HepG2 (cell line): ENCODE data around the gene GRIN2D. TPM values are rescaled to one million over a fixed set of nuclear protein-coding genes. Genes with fewer than 3 reads are reported as not detected.

Source experiments
- HNF4A ChIP-seq: sonication (generic); formaldehyde crosslinking; IDR thresholded peaks from 2 replicates; pipeline ENCODE4 v1.4.0; 2020; ENCODE audit warnings: missing genetic modification reagents
- KLF11 ChIP-seq: IDR thresholded peaks from 2 replicates; pipeline ENCODE4 v1.6.1; 2016; ENCODE audit warnings: missing compliant biosample characterization
- NPAS2 ChIP-seq: sonication (generic); formaldehyde crosslinking; IDR thresholded peaks from 2 replicates; pipeline ENCODE4 v1.8.0; 2022; ENCODE audit warnings: mild to moderate bottlenecking, missing genetic modification reagents, borderline replicate concordance
- ZBTB20 ChIP-seq: sonication (generic); formaldehyde crosslinking; IDR thresholded peaks from 2 replicates; pipeline ENCODE4 v1.8.1; 2023; ENCODE audit warnings: missing genetic modification reagents, low read depth, mild to moderate bottlenecking, borderline replicate concordance
- ZBTB42 ChIP-seq: sonication (generic); formaldehyde crosslinking; IDR thresholded peaks from 2 replicates; pipeline ENCODE4 v1.5.0; 2020; ENCODE audit warnings: mild to moderate bottlenecking, missing genetic modification reagents
- ZMYM2 ChIP-seq: sonication (generic); formaldehyde crosslinking; IDR thresholded peaks from 2 replicates; pipeline ENCODE4 v1.8.0; 2022; ENCODE audit warnings: mild to moderate bottlenecking, missing genetic modification reagents
- ZMYM4 ChIP-seq: sonication (generic); formaldehyde crosslinking; IDR thresholded peaks from 2 replicates; pipeline ENCODE4 v1.8.1; 2023; ENCODE audit warnings: mild to moderate bottlenecking, missing genetic modification reagents
- ZNF329 ChIP-seq: sonication (generic); formaldehyde crosslinking; IDR thresholded peaks from 2 replicates; pipeline ENCODE4 v1.9.0; 2021; ENCODE audit warnings: low read depth, mild to moderate bottlenecking, missing genetic modification reagents
- ZNF510 ChIP-seq: sonication (generic); formaldehyde crosslinking; IDR thresholded peaks from 2 replicates; pipeline ENCODE4 v1.4.0; 2020; ENCODE audit warnings: low read depth, mild to moderate bottlenecking, missing genetic modification reagents
- ZNF549 ChIP-seq: sonication (generic); formaldehyde crosslinking; IDR thresholded peaks from 2 replicates; pipeline ENCODE4 v1.5.0; 2020; ENCODE audit warnings: missing genetic modification reagents
- polyA plus RNA-seq, 8 experiments: library from polyadenylated mRNA; depleted of rRNA in 3 of 8; stranded (reverse) in 7 of 8; unstranded in 1 of 8; fragments of >200 nt; fragmentation: Illumina TruSeq in 4 of 8; extraction: Trizol in 4 of 8; gene quantifications; 2 replicates each; pipeline versions ENCODE4 v1.2.1 to v1.2.3, GENCODE V29; 2011 to 2016; ENCODE audit warnings: low read depth in 4 of 8, missing spikeins in 1 of 8, mixed read lengths in 1 of 8; ENCODE audit not compliant: insufficient read depth in 1 of 8
- total RNA-seq, 5 experiments: library from RNA; depleted of rRNA; stranded (reverse); fragments of >200 nt; fragmentation: Illumina TruSeq; extraction: Trizol; gene quantifications; 2 replicates each; pipeline ENCODE4 v1.2.3, GENCODE V29; 2016; ENCODE audit warnings: low read depth in 1 of 5
- TF ChIP-seq, protein P1 (sequence below): sonication (generic); formaldehyde crosslinking; IDR thresholded peaks from 2 replicates; pipeline ENCODE4 v1.5.1; 2020; ENCODE audit warnings: missing genetic modification reagents, mild to moderate bottlenecking, borderline replicate concordance
- TF ChIP-seq, protein P2 (sequence below): sonication (generic); formaldehyde crosslinking; IDR thresholded peaks from 2 replicates; pipeline ENCODE4 v1.4.0; 2020; ENCODE audit warnings: low read depth, missing genetic modification reagents
- TF ChIP-seq, protein P3 (sequence below): sonication (generic); formaldehyde crosslinking; IDR thresholded peaks from 2 replicates; pipeline ENCODE4 v1.4.0; 2020; ENCODE audit warnings: mild to moderate bottlenecking, missing genetic modification reagents
- TF ChIP-seq, protein P4 (sequence below): sonication (generic); formaldehyde crosslinking; IDR thresholded peaks from 2 replicates; pipeline ENCODE4 v1.9.0; 2021; ENCODE audit warnings: mild to moderate bottlenecking, missing genetic modification reagents

GRIN2D gene
- total and polyA plus RNA-seq, 2 of the 13 experiments (the other 11 are each of a cell fraction or from before 2014, with no cell fraction given) = 0.02 to 0.13 TPM

DNA sequence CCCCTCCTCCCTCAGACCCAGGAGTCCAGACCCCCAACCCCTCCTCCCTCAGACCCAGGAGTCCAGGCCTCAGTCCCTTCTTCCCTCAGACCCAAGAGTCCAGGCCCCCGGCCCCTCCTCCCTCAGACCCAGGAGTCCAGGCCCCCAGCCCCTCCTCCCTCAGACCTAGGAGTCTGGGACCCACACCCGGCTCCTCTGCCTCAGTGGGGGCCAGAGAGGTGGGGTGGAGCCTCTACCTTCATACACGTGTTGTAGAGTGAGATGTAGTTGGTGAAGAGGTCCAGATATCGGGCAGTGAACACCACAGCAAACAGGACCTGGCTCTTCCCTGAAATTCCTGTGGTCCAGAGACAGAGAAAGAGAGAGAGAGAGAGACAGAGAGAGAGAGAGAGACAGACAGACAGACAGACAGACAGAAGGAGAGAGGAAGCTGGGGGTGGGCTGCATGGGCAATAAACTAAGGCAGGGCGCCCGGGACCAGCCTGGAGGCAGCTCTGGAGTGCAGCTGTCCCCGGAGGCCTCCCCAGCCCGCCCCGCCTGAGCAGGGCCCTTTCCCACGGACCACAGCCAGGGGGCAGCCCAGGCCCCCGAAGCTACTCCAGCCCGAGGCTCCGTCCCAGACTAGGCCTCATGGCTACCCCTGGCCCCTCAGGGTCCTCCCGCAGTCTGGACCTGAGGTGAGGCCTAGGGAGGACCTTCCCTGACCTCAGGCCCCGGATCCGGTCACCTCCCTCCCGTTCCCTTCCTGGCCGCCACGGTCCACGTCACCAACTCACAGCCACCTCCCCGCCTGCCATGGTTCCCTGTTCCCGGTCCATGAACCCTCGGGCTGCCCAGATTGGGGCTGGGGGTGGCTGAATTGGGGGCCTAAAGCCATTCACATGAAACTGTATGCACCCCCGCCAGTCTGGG, 3.0 kb upstream of the GRIN2D start (continued):
- TF ChIP-seq, protein P1, sequence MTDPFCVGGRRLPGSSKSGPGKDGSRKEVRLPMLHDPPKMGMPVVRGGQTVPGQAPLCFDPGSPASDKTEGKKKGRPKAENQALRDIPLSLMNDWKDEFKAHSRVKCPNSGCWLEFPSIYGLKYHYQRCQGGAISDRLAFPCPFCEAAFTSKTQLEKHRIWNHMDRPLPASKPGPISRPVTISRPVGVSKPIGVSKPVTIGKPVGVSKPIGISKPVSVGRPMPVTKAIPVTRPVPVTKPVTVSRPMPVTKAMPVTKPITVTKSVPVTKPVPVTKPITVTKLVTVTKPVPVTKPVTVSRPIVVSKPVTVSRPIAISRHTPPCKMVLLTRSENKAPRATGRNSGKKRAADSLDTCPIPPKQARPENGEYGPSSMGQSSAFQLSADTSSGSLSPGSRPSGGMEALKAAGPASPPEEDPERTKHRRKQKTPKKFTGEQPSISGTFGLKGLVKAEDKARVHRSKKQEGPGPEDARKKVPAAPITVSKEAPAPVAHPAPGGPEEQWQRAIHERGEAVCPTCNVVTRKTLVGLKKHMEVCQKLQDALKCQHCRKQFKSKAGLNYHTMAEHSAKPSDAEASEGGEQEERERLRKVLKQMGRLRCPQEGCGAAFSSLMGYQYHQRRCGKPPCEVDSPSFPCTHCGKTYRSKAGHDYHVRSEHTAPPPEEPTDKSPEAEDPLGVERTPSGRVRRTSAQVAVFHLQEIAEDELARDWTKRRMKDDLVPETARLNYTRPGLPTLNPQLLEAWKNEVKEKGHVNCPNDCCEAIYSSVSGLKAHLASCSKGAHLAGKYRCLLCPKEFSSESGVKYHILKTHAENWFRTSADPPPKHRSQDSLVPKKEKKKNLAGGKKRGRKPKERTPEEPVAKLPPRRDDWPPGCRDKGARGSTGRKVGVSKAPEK = no peak; the same call in 1 of the 2 replicates
- TF ChIP-seq HNF4A (CRISPR knock-in tag) = peak; percentile 33; the same call in 1 of the 2 replicates
- TF ChIP-seq ZMYM2 (CRISPR knock-in tag) = peak; percentile 16; the same call in 1 of the 2 replicates
- TF ChIP-seq, protein P2, sequence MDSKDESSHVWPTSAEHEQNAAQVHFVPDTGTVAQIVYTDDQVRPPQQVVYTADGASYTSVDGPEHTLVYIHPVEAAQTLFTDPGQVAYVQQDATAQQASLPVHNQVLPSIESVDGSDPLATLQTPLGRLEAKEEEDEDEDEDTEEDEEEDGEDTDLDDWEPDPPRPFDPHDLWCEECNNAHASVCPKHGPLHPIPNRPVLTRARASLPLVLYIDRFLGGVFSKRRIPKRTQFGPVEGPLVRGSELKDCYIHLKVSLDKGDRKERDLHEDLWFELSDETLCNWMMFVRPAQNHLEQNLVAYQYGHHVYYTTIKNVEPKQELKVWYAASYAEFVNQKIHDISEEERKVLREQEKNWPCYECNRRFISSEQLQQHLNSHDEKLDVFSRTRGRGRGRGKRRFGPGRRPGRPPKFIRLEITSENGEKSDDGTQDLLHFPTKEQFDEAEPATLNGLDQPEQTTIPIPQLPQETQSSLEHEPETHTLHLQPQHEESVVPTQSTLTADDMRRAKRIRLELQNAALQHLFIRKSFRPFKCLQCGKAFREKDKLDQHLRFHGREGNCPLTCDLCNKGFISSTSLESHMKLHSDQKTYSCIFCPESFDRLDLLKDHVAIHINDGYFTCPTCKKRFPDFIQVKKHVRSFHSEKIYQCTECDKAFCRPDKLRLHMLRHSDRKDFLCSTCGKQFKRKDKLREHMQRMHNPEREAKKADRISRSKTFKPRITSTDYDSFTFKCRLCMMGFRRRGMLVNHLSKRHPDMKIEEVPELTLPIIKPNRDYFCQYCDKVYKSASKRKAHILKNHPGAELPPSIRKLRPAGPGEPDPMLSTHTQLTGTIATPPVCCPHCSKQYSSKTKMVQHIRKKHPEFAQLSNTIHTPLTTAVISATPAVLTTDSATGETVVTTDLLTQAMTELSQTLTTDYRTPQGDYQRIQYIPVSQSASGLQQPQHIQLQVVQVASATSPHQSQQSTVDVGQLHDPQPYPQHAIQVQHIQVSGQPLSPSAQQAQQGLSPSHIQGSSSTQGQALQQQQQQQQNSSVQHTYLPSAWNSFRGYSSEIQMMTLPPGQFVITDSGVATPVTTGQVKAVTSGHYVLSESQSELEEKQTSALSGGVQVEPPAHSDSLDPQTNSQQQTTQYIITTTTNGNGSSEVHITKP (CRISPR knock-in tag) = no peak
- TF ChIP-seq, protein P3, sequence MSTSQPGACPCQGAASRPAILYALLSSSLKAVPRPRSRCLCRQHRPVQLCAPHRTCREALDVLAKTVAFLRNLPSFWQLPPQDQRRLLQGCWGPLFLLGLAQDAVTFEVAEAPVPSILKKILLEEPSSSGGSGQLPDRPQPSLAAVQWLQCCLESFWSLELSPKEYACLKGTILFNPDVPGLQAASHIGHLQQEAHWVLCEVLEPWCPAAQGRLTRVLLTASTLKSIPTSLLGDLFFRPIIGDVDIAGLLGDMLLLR (CRISPR knock-in tag) = no peak
- no peak for TF ChIP-seq KLF11 (CRISPR knock-in tag)
- TF ChIP-seq NPAS2 (CRISPR knock-in tag) = no peak
- peak; percentile 83; the same call in 1 of the 2 replicates for TF ChIP-seq ZNF510 (CRISPR knock-in tag)
- TF ChIP-seq ZNF549 (CRISPR knock-in tag) = no peak
- TF ChIP-seq ZBTB20 (CRISPR knock-in tag) = peak; percentile 20; the same call in 1 of the 2 replicates
- TF ChIP-seq ZBTB42 (CRISPR knock-in tag) = no peak
- peak; percentile 33 for TF ChIP-seq ZMYM4
- peak; percentile 21; the same call in 1 of the 2 replicates for TF ChIP-seq ZNF329
- TF ChIP-seq, protein P4, sequence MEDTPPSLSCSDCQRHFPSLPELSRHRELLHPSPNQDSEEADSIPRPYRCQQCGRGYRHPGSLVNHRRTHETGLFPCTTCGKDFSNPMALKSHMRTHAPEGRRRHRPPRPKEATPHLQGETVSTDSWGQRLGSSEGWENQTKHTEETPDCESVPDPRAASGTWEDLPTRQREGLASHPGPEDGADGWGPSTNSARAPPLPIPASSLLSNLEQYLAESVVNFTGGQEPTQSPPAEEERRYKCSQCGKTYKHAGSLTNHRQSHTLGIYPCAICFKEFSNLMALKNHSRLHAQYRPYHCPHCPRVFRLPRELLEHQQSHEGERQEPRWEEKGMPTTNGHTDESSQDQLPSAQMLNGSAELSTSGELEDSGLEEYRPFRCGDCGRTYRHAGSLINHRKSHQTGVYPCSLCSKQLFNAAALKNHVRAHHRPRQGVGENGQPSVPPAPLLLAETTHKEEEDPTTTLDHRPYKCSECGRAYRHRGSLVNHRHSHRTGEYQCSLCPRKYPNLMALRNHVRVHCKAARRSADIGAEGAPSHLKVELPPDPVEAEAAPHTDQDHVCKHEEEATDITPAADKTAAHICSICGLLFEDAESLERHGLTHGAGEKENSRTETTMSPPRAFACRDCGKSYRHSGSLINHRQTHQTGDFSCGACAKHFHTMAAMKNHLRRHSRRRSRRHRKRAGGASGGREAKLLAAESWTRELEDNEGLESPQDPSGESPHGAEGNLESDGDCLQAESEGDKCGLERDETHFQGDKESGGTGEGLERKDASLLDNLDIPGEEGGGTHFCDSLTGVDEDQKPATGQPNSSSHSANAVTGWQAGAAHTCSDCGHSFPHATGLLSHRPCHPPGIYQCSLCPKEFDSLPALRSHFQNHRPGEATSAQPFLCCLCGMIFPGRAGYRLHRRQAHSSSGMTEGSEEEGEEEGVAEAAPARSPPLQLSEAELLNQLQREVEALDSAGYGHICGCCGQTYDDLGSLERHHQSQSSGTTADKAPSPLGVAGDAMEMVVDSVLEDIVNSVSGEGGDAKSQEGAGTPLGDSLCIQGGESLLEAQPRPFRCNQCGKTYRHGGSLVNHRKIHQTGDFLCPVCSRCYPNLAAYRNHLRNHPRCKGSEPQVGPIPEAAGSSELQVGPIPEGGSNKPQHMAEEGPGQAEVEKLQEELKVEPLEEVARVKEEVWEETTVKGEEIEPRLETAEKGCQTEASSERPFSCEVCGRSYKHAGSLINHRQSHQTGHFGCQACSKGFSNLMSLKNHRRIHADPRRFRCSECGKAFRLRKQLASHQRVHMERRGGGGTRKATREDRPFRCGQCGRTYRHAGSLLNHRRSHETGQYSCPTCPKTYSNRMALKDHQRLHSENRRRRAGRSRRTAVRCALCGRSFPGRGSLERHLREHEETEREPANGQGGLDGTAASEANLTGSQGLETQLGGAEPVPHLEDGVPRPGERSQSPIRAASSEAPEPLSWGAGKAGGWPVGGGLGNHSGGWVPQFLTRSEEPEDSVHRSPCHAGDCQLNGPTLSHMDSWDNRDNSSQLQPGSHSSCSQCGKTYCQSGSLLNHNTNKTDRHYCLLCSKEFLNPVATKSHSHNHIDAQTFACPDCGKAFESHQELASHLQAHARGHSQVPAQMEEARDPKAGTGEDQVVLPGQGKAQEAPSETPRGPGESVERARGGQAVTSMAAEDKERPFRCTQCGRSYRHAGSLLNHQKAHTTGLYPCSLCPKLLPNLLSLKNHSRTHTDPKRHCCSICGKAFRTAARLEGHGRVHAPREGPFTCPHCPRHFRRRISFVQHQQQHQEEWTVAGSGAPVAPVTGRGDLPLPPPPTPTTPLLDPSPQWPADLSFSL (CRISPR knock-in tag) = no peak
